Mammary epithelial cell (primary cell): ENCODE data around the gene TBC1D16.

Experiments used
- EZH2 ChIP-seq: IDR thresholded peaks from 2 replicates; pipeline ENCODE4 v1.6.1; 2012; ENCODE audit warnings: low read length, inconsistent platforms, borderline replicate concordance
- TF ChIP-seq, protein P1 (sequence below), 2 donors: IDR thresholded peaks in 1 of 2; conservative IDR thresholded peaks in 1 of 2; 2 replicates each; pipeline ENCODE4 v1.5.1; 2011 to 2012; ENCODE audit warnings: inconsistent platforms in 2 of 2, low read length in 2 of 2, mild to moderate bottlenecking in 2 of 2, control low read depth in 1 of 2, low read depth in 1 of 2; ENCODE audit not compliant: insufficient read depth in 1 of 2; ENCODE audit errors: extremely low read depth in 1 of 2

- TF ChIP-seq, protein P1, sequence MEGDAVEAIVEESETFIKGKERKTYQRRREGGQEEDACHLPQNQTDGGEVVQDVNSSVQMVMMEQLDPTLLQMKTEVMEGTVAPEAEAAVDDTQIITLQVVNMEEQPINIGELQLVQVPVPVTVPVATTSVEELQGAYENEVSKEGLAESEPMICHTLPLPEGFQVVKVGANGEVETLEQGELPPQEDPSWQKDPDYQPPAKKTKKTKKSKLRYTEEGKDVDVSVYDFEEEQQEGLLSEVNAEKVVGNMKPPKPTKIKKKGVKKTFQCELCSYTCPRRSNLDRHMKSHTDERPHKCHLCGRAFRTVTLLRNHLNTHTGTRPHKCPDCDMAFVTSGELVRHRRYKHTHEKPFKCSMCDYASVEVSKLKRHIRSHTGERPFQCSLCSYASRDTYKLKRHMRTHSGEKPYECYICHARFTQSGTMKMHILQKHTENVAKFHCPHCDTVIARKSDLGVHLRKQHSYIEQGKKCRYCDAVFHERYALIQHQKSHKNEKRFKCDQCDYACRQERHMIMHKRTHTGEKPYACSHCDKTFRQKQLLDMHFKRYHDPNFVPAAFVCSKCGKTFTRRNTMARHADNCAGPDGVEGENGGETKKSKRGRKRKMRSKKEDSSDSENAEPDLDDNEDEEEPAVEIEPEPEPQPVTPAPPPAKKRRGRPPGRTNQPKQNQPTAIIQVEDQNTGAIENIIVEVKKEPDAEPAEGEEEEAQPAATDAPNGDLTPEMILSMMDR (conservative IDR thresholded peaks at IDR 0.05 in 1 of 2, IDR thresholded peaks at IDR 0.05 in 1 of 2; ENCODE audit: extremely low read depth in 1 of 2, insufficient read depth in 1 of 2, low read depth in 1 of 2, low read length in 2 of 2): no peak
- TF ChIP-seq EZH2: no peak
Measured at GRCh38 chr17:79987187-79987934, 48.3 kb downstream of the TBC1D16 start.
